GM23248 (cell line): ENCODE measurements around the gene ARHGAP10.

ENCODE experiments used
- EZH2 ChIP-seq: fragments of 200-600 bp; sonication (generic); IDR thresholded peaks from 2 replicates; pipeline ENCODE4 v1.6.1; 2018; ENCODE audit warnings: antibody characterized with exemption, mild to moderate bottlenecking; ENCODE audit not compliant: insufficient read depth, poor library complexity, severe bottlenecking
- EZH2phosphoT487 ChIP-seq: fragments of 200-600 bp; sonication (generic); IDR thresholded peaks from 2 replicates; pipeline ENCODE4 v1.6.1; 2018; ENCODE audit warnings: antibody characterized with exemption, moderate library complexity, mild to moderate bottlenecking, low read depth; ENCODE audit not compliant: insufficient read depth

DNA sequence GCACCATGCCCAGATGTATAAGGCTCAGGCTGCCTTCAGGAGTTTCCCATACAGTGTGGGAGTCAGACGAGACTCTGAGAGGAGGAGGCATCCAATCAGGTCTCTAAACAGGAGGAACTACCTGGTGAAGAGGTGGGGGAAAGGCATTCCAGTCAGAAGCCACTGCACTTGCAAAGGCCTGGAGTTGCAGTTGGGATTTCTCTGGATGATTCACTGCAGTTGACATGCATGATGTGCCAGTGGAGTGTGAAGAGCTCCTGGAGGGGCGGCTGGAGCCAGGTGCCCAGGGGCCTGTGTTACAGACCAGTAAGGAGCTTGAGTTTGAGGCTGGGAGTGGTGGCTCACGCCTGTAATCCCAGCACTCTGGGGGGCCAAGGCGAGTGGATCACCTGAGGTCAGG is 339.1 kb downstream of the ARHGAP10 start:
- TF ChIP-seq EZH2 (no peak), EZH2phosphoT487 (no peak)
